Caco-2 (cell line): ENCODE results near the gene NGF. TPM values are rescaled to one million over a fixed set of nuclear protein-coding genes. Genes with fewer than 3 reads are reported as not detected.

Experiments
- BruUV-seq: library from RNA; stranded (reverse); fragments of 400-500 nt; replicated peaks from 2 replicates; lab custom pipeline; 2021; lab: Mats Ljungman, UMichigan
- CTCF ChIA-PET: fragments of 300-600 bp; sonication (Branson Sonifier 250); formaldehyde crosslinking; loops from one replicate; lab custom pipeline; 2022; ENCODE audit warnings: antibody characterized with exemption; lab: Charles Lee
- POLR2A ChIA-PET: fragments of 300-600 bp; sonication (Branson Sonifier 250); formaldehyde crosslinking; loops from one replicate; lab custom pipeline; 2022; ENCODE audit warnings: antibody characterized with exemption; lab: Charles Lee
- DNase-seq, 2 experiments: peaks; one replicate each; pipeline versions ENCODE4 v3.0.0 to v3.0.0-alpha.2; 2020 to 2022
- H3K27me3 ChIP-seq: replicated peaks from 2 replicates; pipeline ENCODE4 v1.6.0; 2011; ENCODE audit warnings: low read length; ENCODE audit not compliant: control insufficient read depth, insufficient read depth
- H3K36me3 ChIP-seq: 2 replicates; pipeline ENCODE4 v1.5.1; 2011; ENCODE audit warnings: low read length; ENCODE audit not compliant: control insufficient read depth, insufficient read depth
- H3K4me1 ChIP-seq: fragments of 250-450 bp; sonication (Bioruptor Pico); 2 replicates; pipeline ENCODE4 v1.5.1; 2020; ENCODE audit warnings: mild to moderate bottlenecking
- H3K4me3 ChIP-seq: 2 replicates; pipeline ENCODE4 v1.5.1; 2011; ENCODE audit warnings: low read depth, mild to moderate bottlenecking, control low read depth, low read length
- H3K9me3 ChIP-seq: fragments of 250-450 bp; sonication (Bioruptor Pico); 2 replicates; pipeline ENCODE4 v1.5.1; 2020; ENCODE audit warnings: mild to moderate bottlenecking, moderate library complexity
- H3K27ac Mint-ChIP-seq: one replicate; pipeline ENCODE4 v1.8.0; 2022; ENCODE audit warnings: mixed read lengths; ENCODE audit not compliant: unreplicated experiment
- H3K27me3 Mint-ChIP-seq: one replicate; pipeline ENCODE4 v1.8.0; 2022; ENCODE audit warnings: mixed read lengths; ENCODE audit not compliant: insufficient read depth, unreplicated experiment
- H3K36me3 Mint-ChIP-seq: one replicate; pipeline ENCODE4 v1.8.0; 2022; ENCODE audit warnings: mild to moderate bottlenecking, mixed read lengths; ENCODE audit not compliant: insufficient read depth, unreplicated experiment
- H3K4me1 Mint-ChIP-seq: one replicate; pipeline ENCODE4 v1.8.0; 2022; ENCODE audit warnings: low read depth, mixed read lengths; ENCODE audit not compliant: unreplicated experiment
- H3K4me3 Mint-ChIP-seq: one replicate; pipeline ENCODE4 v1.8.0; 2022; ENCODE audit warnings: mild to moderate bottlenecking, moderate library complexity, mixed read lengths; ENCODE audit not compliant: unreplicated experiment
- H3K9me3 Mint-ChIP-seq: one replicate; pipeline ENCODE4 v1.8.0; 2022; ENCODE audit warnings: mixed read lengths; ENCODE audit not compliant: unreplicated experiment
- CTCF ChIP-seq, 2 experiments: fragments of 200-600 bp in 1 of 2; IDR thresholded peaks; 1 replicate in 1 of 2; 2 replicates in 1 of 2; pipeline versions ENCODE4 v1.5.1 to v1.8.0; 2011 to 2022; ENCODE audit warnings: antibody characterized with exemption in 1 of 2, control low read depth in 1 of 2, inconsistent platforms in 1 of 2, low read depth in 1 of 2, low read length in 1 of 2, mild to moderate bottlenecking in 1 of 2, moderate library complexity in 1 of 2; ENCODE audit not compliant: insufficient read depth in 1 of 2, severe bottlenecking in 1 of 2, unreplicated experiment in 1 of 2
- intact Hi-C: fragments of 100-400 bp; cut with micrococcal nuclease; formaldehyde crosslinking; loops from one replicate; pipeline ENCODE4 v1.10.0; 2022; ENCODE audit not compliant: unreplicated experiment
- total RNA-seq: library from RNA; stranded (reverse); gene quantifications from 2 replicates; pipeline ENCODE4 v1.2.3, GENCODE V29; 2022

NGF gene
- total RNA-seq, 1 experiment from 2014 or later: not detected

DNA sequence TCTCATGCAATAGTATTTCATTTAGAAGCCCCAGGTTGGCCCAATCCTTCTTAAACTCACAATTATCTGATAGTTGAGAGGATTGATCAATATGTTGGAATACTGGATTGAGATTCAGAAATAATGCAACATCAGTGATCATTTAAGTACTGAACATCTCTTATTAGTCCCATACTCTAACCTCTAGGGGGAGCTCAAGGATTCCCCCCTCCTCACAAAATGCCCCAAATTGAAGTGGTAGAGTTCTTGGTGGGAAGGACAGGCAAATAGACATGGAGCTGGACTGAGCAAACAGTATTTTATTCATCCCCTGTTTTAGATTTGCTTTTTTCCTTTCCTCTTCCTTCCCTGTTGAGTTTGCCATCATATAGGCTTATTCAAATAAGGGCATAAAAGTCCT lies 62.8 kb downstream of the NGF start:
- no peak overlapping the region for H3K4me3 Mint-ChIP-seq
- intact Hi-C loops: loop anchor here (5.0 kb wide), 2 partner anchors 187 to 322 kb away; no protein-coding TSS in a partner anchor
- no TSS peak for BruUV-seq
- ChIA-PET CTCF (interaction anchor here (0.7 kb wide), 1 partner anchor 188 kb away, joined by 3 read pairs; no protein-coding TSS in a partner anchor), POLR2A (no interaction called here)
- no peaks in the 10 kb centered on the region for H3K27me3 ChIP-seq
- no peaks in the 10 kb centered on the region for H3K36me3 ChIP-seq
- H3K4me1 ChIP-seq: no peaks in the 10 kb centered on the region
- no peaks in the 10 kb centered on the region for H3K36me3 Mint-ChIP-seq
- peaks cover 4% of the 10 kb centered on the region for H3K27me3 Mint-ChIP-seq
- H3K9me3 ChIP-seq: no peaks in the 10 kb centered on the region
- no peak overlapping the region for H3K4me3 ChIP-seq
- TF ChIP-seq CTCF (IDR thresholded peaks at IDR 0.05; ENCODE audit: insufficient read depth in 1 of 2, low read depth in 1 of 2, low read length in 1 of 2, severe bottlenecking in 1 of 2, unreplicated experiment in 1 of 2): peak; percentile 10 to 22
- no peak overlapping the region for H3K27ac Mint-ChIP-seq
- DNase-seq: no peak
- H3K9me3 Mint-ChIP-seq: no peaks in the 10 kb centered on the region
- no peaks in the 10 kb centered on the region for H3K4me1 Mint-ChIP-seq

- H3K36me3 ChIP-seq: no peaks in the 10 kb centered on the region
- H3K9me3 ChIP-seq: no peaks in the 10 kb centered on the region
- H3K36me3 Mint-ChIP-seq: no peaks in the 10 kb centered on the region
- no peak for TF ChIP-seq CTCF (IDR thresholded peaks at IDR 0.05; ENCODE audit: insufficient read depth in 1 of 2, low read depth in 1 of 2, low read length in 1 of 2, severe bottlenecking in 1 of 2, unreplicated experiment in 1 of 2)
- no peaks in the 10 kb centered on the region for H3K4me1 Mint-ChIP-seq
- no peak for DNase-seq
- ChIA-PET CTCF (no interaction called here), POLR2A (no interaction called here)
- H3K9me3 Mint-ChIP-seq: no peaks in the 10 kb centered on the region
- intact Hi-C loops: no loop called here
- no peak overlapping the region for H3K4me3 Mint-ChIP-seq
- no peak overlapping the region for H3K4me3 ChIP-seq
- H3K27ac Mint-ChIP-seq: no peak overlapping the region
- BruUV-seq: no TSS peak
- peaks cover 4% of the 10 kb centered on the region for H3K27me3 Mint-ChIP-seq
- H3K27me3 ChIP-seq: no peaks in the 10 kb centered on the region
- H3K4me1 ChIP-seq: no peaks in the 10 kb centered on the region
Measured at GRCh38 chr1:115274467-115274866, 63.6 kb downstream of the NGF start.

DNA sequence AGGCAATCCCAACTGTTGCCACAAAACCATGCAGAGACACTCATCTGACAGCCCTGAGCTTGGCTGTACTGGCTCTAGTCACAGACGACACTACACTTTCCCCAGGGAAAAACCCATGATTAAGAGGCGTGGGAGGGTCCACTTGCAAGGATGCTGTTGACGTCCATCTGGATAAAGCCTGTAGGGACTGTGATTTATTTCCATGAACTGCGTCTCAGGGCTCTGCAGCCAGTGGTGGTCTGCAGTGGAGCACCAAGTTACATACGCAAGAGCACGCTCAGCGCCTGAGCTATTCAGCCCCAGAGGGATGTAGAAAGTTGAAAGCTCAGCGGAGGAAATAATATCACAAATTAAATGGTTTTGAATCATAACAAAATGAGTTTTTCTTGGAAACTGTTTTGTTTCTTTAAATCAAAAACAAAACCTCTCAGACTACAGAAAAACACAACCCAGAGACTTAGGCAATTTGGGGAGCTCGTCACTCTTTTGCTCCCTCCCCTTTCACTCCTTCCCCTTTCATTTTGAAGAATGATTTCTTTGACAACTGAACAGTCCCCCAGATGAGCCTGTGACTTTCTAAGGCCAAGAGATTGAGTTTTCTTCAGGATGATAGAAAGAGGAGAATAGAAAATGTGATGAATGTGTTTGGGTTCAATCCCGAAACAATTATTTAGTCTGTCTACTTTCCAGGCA lies 71.2 kb downstream of the NGF start:
- Mint-ChIP-seq H3K36me3 (no peaks in the 10 kb centered on the region), H3K27ac (no peak overlapping the region), H3K27me3 (peaks cover 6% of the 10 kb centered on the region), H3K4me3 (no peak overlapping the region), H3K9me3 (no peaks in the 10 kb centered on the region), H3K4me1 (no peaks in the 10 kb centered on the region)
- DNase-seq: no peak
- CTCF ChIA-PET: no interaction called here
- Histone ChIP-seq H3K4me1 (no peaks in the 10 kb centered on the region), H3K4me3 (no peak overlapping the region), H3K36me3 (no peaks in the 10 kb centered on the region), H3K27me3 (no peaks in the 10 kb centered on the region), H3K9me3 (no peaks in the 10 kb centered on the region)
- no TSS peak for BruUV-seq
- POLR2A ChIA-PET: no interaction called here
- intact Hi-C loops: no loop called here
- TF ChIP-seq CTCF (IDR thresholded peaks at IDR 0.05; ENCODE audit: insufficient read depth in 1 of 2, low read depth in 1 of 2, low read length in 1 of 2, severe bottlenecking in 1 of 2, unreplicated experiment in 1 of 2): no peak
